Kidney (tissue), 14 donors: Measurements from ENCODE around the gene C1QC. TPM values are rescaled to one million over a fixed set of nuclear protein-coding genes. Genes with fewer than 3 reads are reported as not detected.

Experiments used
- DNase-seq, 5 donors: peaks; one replicate each; pipeline ENCODE4 v3.0.0-alpha.2; 2013 to 2020
- FAIRE-seq: peaks from 2 replicates; lab custom pipeline; 2012; peaks lifted over from hg19 to GRCh38; lab: Jason Lieb, UNC
- H3K27ac ChIP-seq, 2 donors: one replicate each; pipeline ENCODE4 v1.7.0; 2013; ENCODE audit warnings: low read depth in 2 of 2, low read length in 2 of 2, inconsistent platforms in 1 of 2
- H3K27me3 ChIP-seq: one replicate; pipeline ENCODE4 v1.7.1; 2013; ENCODE audit warnings: low read length, inconsistent platforms; ENCODE audit not compliant: control insufficient read depth, insufficient read depth
- H3K36me3 ChIP-seq, 3 donors: one replicate each; pipeline versions ENCODE4 v1.7.0 to v1.7.1; 2013; ENCODE audit warnings: low read length in 3 of 3, control low read depth in 1 of 3, inconsistent platforms in 1 of 3; ENCODE audit not compliant: insufficient read depth in 3 of 3, control insufficient read depth in 2 of 3
- H3K4me1 ChIP-seq, 3 donors: one replicate each; pipeline versions ENCODE4 v1.7.0 to v1.7.1; 2013; ENCODE audit warnings: low read length in 3 of 3, inconsistent platforms in 1 of 3, low read depth in 1 of 3; ENCODE audit not compliant: control insufficient read depth in 2 of 3, insufficient read depth in 2 of 3
- H3K4me3 ChIP-seq, 3 donors: one replicate each; pipeline versions ENCODE4 v1.7.0 to v1.8.1; 2013; ENCODE audit warnings: low read length in 3 of 3, control low read depth in 1 of 3, inconsistent platforms in 1 of 3
- H3K9ac ChIP-seq, 3 donors: one replicate each; pipeline versions ENCODE4 v1.7.0 to v1.7.1; 2013; ENCODE audit warnings: low read length in 3 of 3, control low read depth in 1 of 3, inconsistent platforms in 1 of 3
- H3K9me3 ChIP-seq, 3 donors: one replicate each; pipeline versions ENCODE4 v1.7.0 to v1.7.1; 2013; ENCODE audit warnings: low read length in 3 of 3, control low read depth in 1 of 3, inconsistent platforms in 1 of 3; ENCODE audit not compliant: control insufficient read depth in 2 of 3, insufficient read depth in 1 of 3
- intact Hi-C: fragments of 100-400 bp; cut with DNase I; formaldehyde crosslinking; loops from one replicate; pipeline ENCODE4 v1.11.1; 2022
- polyA plus RNA-seq: library from polyadenylated mRNA; stranded (reverse); fragments of 350-450 nt; fragmentation: Illumina TruSeq; extraction: RNeasy Lipid Tissue Mini Kit (QIAGEN cat#74804); gene quantifications from one replicate; pipeline ENCODE4 v1.2.3, GENCODE V29; 2014; ENCODE audit warnings: low read depth, low replicate concordance; ENCODE audit not compliant: insufficient read depth
- total RNA-seq: library from RNA; stranded (reverse); fragmentation: NEBNext Ultra II Directional; extraction: Animal tissue kit (Norgen Biotek cat#: 25700); gene quantifications from one replicate; pipeline ENCODE4 v1.2.1, GENCODE V29; 2021
- TF ChIP-seq, protein P1 (sequence below): IDR thresholded peaks from 3 replicates; pipeline ENCODE4 v1.5.1; 2012; ENCODE audit warnings: mild to moderate bottlenecking, moderate library complexity, borderline replicate concordance; ENCODE audit not compliant: insufficient read depth; ENCODE audit errors: extremely low read depth
- donor health status: control.
- donor health status: control.
- donor health status: control.
- donor health status: control.
- donor health status: control.
- donor health status: DM: yes; HTN: yes; CAD: no.
- donor health status: Normal renal cell carcinoma (clear cell type).

C1QC gene
- total and polyA plus RNA-seq, 2 donors from 2014 or later: 57.4 to 287 TPM

DNA sequence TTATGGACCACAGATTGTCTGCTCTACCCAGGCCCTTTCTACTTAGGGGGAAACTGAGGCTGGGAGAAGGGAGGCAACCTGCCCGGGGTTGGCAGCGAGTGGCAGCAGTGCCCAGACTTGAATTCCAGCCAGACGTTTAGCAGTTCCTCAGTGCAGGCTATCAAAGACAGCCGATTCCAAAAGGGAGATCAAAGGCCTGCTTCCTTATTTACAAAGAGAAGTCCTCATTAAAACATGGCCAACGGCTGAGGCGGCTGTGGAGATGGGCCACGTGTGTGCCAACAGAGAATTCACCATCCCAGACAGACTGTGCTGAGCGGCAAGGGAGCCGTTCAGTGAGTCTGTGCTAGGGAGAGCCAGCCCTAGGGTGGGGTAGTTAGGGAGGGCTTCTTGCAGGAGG lies 37.3 kb downstream of the C1QC start:
- H3K4me1 ChIP-seq: no peaks in the 10 kb centered on the region
- H3K27ac ChIP-seq: no peak overlapping the region
- TF ChIP-seq, protein P1, sequence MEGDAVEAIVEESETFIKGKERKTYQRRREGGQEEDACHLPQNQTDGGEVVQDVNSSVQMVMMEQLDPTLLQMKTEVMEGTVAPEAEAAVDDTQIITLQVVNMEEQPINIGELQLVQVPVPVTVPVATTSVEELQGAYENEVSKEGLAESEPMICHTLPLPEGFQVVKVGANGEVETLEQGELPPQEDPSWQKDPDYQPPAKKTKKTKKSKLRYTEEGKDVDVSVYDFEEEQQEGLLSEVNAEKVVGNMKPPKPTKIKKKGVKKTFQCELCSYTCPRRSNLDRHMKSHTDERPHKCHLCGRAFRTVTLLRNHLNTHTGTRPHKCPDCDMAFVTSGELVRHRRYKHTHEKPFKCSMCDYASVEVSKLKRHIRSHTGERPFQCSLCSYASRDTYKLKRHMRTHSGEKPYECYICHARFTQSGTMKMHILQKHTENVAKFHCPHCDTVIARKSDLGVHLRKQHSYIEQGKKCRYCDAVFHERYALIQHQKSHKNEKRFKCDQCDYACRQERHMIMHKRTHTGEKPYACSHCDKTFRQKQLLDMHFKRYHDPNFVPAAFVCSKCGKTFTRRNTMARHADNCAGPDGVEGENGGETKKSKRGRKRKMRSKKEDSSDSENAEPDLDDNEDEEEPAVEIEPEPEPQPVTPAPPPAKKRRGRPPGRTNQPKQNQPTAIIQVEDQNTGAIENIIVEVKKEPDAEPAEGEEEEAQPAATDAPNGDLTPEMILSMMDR: no peak
- no peak for FAIRE-seq
- no peaks in the 10 kb centered on the region for H3K27me3 ChIP-seq
- intact Hi-C loops: no loop called here
- H3K9me3 ChIP-seq: no peaks in the 10 kb centered on the region
- DNase-seq: no peak
- no peak overlapping the region for H3K4me3 ChIP-seq
- no peak overlapping the region for H3K9ac ChIP-seq
- H3K36me3 ChIP-seq: no peaks in the 10 kb centered on the region

DNA sequence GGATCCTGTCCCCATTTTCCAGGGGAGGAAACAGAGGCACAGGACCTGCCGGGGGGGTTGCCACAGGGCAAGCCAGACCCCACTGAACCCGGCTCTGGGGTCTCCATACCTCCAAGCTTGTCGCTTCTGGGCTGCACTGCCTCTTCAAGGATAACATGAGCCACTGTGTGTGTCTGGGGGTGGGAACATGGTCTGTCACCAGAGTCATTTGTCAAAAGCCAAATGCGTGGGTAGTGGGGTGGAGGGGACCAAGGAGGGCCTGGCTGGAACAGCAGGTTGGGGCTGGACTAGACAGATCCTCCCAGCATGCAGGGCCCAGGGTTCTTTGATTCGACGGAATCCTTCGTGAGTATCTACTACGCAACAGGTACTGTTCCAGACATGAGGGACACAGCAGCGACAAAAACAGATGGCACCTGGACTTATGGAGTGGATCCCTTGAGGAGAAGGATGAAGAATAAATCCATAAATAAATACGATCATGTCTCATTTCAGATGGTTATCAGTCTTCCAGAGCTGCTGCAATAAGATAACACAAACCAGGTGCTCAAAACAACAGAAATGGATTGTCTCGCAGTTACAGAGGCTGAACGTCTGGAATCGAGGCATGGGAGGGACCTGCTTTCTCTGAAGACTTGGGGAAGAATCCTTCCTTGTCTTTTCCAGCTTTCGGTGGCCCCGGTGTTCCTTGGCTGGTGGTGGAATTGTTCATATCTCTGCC lies 38.3 kb downstream of the C1QC start:
- intact Hi-C loops: no loop called here
- no peaks in the 10 kb centered on the region for H3K27me3 ChIP-seq
- no peak for FAIRE-seq
- no peak for DNase-seq
- TF ChIP-seq, protein P1: no peak
- H3K9ac ChIP-seq: no peak overlapping the region
- no peak overlapping the region for H3K27ac ChIP-seq
- no peaks in the 10 kb centered on the region for H3K36me3 ChIP-seq
- no peak overlapping the region for H3K4me3 ChIP-seq
- H3K9me3 ChIP-seq: no peaks in the 10 kb centered on the region
- H3K4me1 ChIP-seq: no peaks in the 10 kb centered on the region

DNA sequence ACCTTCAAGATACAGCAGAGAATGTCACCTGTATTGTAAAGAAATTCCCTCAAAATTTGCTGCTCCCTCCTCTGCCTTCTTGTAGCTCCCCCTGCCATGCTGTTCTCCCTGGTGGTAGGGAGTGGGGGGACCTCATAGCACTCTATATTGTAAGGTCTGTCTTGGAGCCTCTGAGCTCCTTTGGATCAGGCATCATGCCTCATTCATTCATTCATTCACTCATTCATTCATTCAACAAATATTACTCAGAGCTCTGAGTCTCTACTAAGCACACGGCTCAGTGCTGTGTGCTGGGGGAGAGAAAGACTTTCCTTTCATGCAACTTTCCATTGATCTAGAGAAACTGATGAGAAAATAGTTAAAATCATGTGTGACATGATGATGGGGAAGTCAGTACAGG lies 40.1 kb downstream of the C1QC start:
- no peak for FAIRE-seq
- DNase-seq: no peak
- TF ChIP-seq, protein P1: no peak

More for the DNA sequence above, 40.1 kb downstream of the C1QC start:
- H3K36me3 ChIP-seq: no peaks in the 10 kb centered on the region
- H3K27ac ChIP-seq: no peak overlapping the region
- H3K9me3 ChIP-seq: no peaks in the 10 kb centered on the region
- H3K4me1 ChIP-seq: no peaks in the 10 kb centered on the region
- H3K4me3 ChIP-seq: no peak overlapping the region
- no peak overlapping the region for H3K9ac ChIP-seq
- intact Hi-C loops: no loop called here
- no peaks in the 10 kb centered on the region for H3K27me3 ChIP-seq
